Limb (tissue), 2 donors: ENCODE measurements around the gene ERLIN1.
"Not testable (repeated sequence)": the region's sequence is repeated elsewhere in the genome, so short reads cannot be mapped to it uniquely, and the experiment has no call there.

Experiments used
- DNase-seq, 2 donors: peaks; one replicate each; pipeline ENCODE4 v3.0.0-alpha.2; 2016; ENCODE audit errors: extremely low spot score in 2 of 2

ERLIN1 gene

GRCh38 chr10:100133801-100134200 is 52.0 kb downstream of the ERLIN1 start:
- DNase-seq: no peak

DNA sequence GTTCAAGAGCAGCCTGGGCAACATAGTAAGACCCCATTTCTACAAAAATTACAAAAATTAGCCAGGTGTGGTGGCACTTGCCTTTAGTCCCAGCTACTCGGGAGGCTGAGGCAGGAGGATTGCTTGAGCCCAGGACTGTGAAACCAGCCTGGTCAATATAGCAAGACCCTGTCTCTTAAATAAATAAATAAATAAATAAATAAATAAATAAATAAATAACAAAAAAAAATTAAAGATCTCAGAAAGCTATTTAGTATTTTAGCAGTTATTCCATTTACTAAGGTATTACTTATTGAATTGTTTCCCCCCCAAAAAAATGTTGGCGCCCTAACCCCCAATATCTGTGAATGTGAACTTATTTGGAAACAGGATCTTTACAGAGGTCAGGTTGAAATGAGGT is 53.4 kb downstream of the ERLIN1 start:
- no peak for DNase-seq

DNA sequence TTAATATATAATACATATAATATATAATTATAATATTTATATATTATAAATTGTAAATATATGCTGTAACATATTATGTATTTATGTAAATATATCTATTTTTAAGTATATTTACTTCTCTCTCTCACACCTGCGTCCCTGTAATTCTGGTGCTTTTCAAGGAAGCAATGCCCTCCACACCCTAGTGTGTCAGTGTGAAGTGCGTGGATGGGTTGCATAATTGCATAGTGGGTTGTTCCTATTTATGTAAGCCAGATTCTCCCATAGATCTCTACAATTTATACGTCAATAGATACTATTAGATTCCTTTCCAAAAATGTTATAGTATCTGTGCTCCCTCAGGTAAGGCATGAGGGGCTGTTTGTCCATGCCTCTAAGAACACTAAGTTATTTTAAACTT is 54.3 kb downstream of the ERLIN1 start:
- DNase-seq: no peak

DNA sequence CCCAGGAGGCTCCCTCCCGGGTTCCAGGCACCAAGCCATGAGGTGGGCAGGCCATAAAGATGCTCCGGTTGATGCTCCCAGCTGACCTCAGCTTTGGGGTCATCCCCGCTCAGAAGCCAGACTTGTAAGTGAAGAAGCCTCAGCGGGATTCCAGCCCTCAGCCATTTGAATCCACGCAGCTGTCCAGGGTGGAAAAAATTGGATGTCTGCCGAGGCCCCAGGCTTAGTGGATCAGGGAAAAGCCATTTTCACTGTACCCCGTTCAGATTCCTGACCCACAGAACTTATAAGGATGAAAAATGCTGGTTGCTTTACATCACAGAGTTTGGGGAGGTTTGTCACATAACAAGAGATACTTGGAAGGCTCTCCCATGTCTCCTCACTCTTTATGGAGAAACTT is 55.0 kb downstream of the ERLIN1 start:
- peak; percentile 40 to 53 for DNase-seq

DNA sequence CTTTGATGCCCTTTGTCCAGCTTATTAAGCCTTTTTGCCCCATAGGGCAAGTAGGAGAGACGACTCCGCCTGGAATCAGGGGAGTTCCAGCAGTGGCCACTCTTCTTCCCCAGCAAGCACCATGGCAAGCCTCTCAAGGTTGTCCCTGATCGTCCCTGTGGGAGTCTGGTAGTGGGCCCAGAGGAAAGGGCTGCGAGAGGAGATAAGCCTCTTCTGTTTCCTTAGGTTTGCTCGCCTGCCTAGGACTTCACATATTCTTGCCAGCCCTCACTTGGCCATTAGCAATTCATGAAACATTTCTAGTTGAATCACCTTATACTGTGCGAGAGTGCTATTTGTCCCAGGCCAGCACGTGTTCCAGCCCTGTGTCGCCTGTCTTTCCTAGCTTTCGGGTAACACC is 56.4 kb downstream of the ERLIN1 start:
- DNase-seq: no peak

GRCh38 chr10:100128951-100129350 is 56.9 kb downstream of the ERLIN1 start:
- DNase-seq: no peak

- not testable (repeated sequence) for DNase-seq
Observed at GRCh38 chr10:100125335-100125734, 60.5 kb downstream of the ERLIN1 start.

DNA sequence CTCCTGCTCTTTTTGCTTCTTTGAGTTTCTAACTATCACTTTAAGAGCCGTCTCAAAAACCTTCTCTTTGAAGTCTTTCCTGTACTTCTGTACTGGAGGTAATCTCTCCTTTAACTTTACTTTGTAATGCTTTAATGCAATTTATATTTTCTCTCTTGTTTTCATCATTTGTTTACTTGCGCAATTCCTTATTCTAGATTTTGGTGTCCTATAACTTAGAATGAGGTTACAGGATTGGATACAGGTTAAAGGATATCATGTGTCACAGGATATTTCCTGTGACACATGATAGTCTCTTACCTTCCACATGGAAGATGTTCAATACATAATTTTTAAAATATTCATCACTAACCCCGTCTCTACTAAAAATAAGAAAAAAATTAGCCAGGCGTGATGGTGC is 61.7 kb downstream of the ERLIN1 start:
- no peak for DNase-seq

- no peak for DNase-seq
Observed at GRCh38 chr10:100122780-100123179, 63.0 kb downstream of the ERLIN1 start.

- no peak for DNase-seq
Observed at GRCh38 chr10:100120550-100120949, 65.3 kb downstream of the ERLIN1 start.

DNA sequence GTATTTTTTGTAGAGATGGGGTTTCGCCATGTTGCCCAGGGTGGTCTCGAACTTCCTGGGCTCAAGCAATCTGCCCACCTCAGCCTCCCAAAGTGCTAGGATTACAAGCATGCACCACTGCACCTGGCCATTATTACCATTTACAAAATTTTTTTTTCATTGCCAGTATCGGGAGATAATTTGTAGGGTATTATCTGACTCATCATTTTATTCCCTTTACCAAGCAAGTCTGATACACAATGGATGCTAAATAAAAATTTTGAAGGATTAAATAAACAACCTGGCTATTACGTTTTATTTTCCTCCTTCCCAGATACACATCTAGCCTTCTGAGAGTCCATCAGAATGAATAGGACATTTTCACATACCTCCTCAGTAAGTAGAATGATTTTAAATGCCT is 66.1 kb downstream of the ERLIN1 start:
- DNase-seq: no peak

DNA sequence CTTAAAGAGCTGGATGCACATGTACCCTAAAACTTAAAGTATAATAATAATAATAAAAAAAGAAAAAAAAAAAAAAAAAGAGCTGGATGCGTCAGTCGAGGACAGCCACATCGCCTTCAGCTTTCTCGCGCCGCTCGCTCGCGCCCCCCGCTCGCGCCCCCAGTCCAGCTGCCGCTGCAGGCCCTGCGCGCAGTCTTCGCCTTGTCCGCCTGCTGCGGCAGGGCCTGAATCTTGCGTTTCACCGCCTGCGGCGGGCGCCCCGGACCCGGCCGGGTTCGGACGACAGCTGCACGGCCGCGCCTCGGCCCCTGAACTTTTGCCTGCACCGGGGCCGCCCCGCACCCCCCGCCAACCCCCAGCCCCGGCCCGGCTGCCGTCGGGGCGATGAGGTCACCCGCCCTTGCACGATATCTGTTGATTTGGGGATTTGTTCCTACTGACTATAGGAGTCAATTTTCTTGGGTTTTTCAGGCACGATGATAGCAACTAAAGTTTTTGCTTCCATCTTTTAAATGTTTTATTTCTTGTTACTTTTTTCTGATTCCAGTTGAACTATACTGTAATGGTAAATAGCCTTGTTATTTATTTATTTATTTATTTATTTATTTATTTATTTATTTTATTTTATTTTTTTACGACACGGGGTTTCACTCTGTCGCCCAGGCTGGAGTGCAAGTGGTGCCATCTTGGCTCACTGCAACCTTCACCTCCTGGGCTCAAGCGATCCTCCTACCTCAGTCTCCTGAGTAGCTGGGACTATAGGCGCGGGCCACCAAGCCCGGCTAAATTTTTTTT is 70.7 kb downstream of the ERLIN1 start:
- DNase-seq: peak; percentile 10 to 63

DNA sequence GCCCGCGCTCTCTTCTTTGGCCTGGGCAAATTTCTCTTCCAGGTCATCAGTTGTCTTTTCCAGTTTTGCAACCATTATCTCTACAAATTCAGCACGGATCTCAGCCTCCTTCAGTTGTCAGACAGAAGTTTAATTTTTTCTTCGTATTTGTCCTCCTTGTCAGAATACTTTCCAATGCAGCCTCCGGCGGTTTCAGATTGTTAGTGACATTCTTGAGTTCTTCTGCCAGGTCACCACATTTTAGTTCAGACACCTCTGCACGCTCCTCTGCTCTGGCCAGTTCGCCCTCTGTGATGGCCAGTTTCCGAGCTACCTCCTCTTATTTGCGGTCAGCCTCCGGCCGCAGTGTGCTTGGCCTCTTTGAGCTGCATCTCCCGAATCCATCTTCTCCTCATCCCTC is 71.4 kb downstream of the ERLIN1 start:
- no peak for DNase-seq

- no peak for DNase-seq
Observed at GRCh38 chr10:100109670-100110069, 76.2 kb downstream of the ERLIN1 start.

GRCh38 chr10:100106865-100107264 is 79.0 kb downstream of the ERLIN1 start:
- DNase-seq: no peak

- no peak for DNase-seq
Observed at GRCh38 chr10:100104300-100104699, 81.5 kb downstream of the ERLIN1 start.

GRCh38 chr10:100103581-100103980 is 82.2 kb downstream of the ERLIN1 start:
- DNase-seq: no peak

DNA sequence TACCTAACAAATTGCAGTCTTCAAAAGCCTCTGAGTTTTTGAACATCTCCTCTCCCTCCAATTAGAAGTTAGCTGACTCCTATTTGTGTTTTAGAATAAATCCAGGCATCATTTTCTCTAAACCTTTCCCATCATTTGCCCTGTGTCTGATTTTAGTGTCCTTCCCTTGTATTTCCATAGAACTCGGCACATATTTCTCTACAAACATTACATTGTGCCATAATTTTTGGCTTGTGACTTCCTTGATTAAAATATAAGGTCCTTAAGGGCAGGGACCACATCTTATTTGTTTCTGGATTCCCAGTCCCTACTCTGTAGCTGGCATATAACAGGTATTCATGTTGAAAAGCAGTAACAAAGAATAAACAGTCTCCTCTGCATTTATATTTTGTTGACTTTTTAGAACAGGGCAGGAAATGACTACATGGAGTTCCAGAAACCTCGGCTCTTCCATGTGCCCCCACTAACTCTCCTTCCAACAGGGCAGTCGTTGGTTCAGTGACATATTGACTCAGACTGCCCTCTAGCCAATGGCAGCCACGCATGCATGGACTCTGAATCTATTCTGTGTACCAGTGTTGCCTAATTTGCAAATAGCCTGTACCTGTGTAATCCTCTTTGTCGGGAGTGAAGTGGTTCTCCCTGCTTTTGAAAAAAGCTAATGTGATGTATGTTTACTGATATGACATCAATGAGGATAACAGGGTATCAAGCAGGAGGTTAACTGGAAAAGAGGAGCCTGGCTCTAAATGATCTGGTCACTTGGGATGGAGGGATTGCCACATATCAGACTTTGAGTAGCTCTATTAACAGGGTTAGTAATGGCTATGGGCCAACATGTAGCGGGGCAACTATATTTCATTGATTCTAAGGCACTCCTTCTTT is 84.4 kb downstream of the ERLIN1 start:
- DNase-seq: no peak

- no peak for DNase-seq
Observed at GRCh38 chr10:100100651-100101184, 85.1 kb downstream of the ERLIN1 start.
